Measurements from ENCODE around the gene CYREN.

Gene CYREN

DNA sequence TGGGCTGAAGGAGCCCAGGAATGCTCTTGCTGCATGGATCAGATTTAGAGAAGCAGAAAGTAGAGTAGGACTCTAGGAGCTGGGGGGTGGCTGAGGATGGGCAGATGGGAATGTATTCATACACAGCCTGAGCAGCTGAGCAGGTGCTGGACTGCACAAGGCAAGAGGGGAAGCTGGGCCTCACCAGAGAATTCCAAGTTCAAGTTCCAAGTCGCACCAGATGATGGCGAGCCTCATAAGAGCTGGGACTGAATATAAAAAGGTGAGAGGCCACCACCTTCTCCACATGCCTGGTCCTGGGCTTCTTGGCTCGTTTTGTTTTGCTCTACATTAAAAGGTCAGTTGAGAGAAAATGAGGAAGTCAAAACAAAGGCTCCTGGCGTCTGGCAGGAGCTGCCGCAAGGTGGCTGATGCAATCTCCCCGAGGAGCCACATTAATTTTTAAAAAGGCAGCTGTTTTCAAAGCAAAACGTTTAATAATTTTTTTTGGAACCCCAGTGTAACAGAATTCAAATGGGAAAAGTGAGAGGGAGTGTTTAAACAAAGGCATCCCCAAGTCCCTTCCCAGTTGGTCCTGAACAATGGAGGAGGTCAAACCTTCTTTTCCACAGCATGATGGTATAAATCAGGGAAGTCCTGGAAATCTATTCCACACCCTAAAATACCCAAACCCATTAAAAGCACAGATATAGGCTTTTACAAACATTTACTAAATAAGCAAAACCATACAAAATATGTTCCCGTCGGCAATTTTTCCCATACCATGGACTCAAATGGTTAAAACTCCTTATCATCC, 9.5 kb downstream of the CYREN start:
- Histone ChIP-seq H3K27ac (ENCODE audit: low read depth, low read length) (peak overlapping the region; percentile 75), H3K9me2 (replicated peaks; ENCODE audit: insufficient read depth, low read length) (no peaks in the 10 kb centered on the region), H3K4me3 (ENCODE audit: insufficient read depth, low read length, poor library complexity, severe bottlenecking) (peak overlapping the region; percentile 24), H3K9me3 (ENCODE audit: insufficient read depth, low read length) (no peaks in the 10 kb centered on the region; the same call in 1 of the 2 replicates), H3K36me3 (ENCODE audit: low read length) (peaks cover 3% of the 10 kb centered on the region; the same call in 1 of the 2 replicates), H3K27me3 (ENCODE audit: low read length) (no peaks in the 10 kb centered on the region), H3F3A (ENCODE audit: insufficient read depth) (peaks cover 3% of the 10 kb centered on the region; the same call in 1 of the 2 replicates), H4K20me1 (ENCODE audit: low read depth, low read length) (no peaks in the 10 kb centered on the region), H3K9ac (ENCODE audit: low read length) (peak overlapping the region; percentile 49), H3K79me2 (ENCODE audit: insufficient read depth, low read length) (no peaks in the 10 kb centered on the region), H3K4me2 (ENCODE audit: low read depth, low read length, poor library complexity, severe bottlenecking) (peak overlapping the region; percentile 53), H2AFZ (ENCODE audit: low read depth, low read length, severe bottlenecking) (peak overlapping the region; percentile 32)
- no peak for TF ChIP-seq EZH2phosphoT487 (conservative IDR thresholded peaks at IDR 0.05; ENCODE audit: low read length)
- TF ChIP-seq CTCF (IDR thresholded peaks at IDR 0.05; ENCODE audit: insufficient read depth, low read length, poor library complexity, severe bottlenecking) = no peak

DNA sequence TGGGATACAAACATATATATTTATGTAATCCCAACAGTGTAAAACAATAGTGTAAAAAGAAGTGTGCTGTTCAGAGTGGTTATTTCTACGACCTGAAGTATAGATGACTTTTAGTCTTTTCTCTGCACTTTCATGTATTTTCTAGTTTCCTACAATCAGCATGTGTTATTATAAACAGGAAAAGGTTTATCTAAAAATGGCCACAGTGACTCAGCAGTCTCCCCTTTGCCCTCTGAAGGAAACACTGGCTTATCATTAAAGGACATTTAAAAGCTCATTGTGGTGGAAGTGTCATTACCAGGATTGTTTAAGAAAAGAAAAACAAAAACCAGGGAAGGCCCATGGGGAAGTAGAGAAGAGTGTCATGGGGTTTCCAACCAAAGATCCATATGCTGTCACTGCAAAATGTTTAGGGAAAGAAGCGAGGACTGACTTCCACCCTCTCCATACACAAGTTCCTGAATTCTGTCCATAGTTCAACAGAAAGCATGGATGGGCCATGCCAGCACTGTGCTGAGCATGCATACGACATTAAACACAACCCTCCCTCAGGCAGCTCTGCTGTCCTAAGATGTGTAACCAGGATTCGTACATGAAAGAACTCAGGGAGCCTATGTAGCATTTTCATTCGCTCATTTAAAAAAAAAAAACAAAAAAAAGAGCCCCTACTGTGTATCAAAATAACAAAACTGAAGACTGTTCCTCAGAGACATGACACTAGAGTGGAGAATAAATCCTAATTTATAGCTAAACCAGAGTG, 10.2 kb downstream of the CYREN start:
- no peaks in the 10 kb centered on the region; the same call in 1 of the 2 replicates for H3K9me3 ChIP-seq (ENCODE audit: insufficient read depth, low read length)
- H2AFZ ChIP-seq (ENCODE audit: low read depth, low read length, severe bottlenecking) = peak overlapping the region; percentile 32
- peaks cover 3% of the 10 kb centered on the region; the same call in 1 of the 2 replicates for H3F3A ChIP-seq (ENCODE audit: insufficient read depth)
- H3K79me2 ChIP-seq (ENCODE audit: insufficient read depth, low read length) = no peaks in the 10 kb centered on the region
- peak overlapping the region; percentile 75 for H3K27ac ChIP-seq (ENCODE audit: low read depth, low read length)
- no peaks in the 10 kb centered on the region for H3K9me2 ChIP-seq (replicated peaks; ENCODE audit: insufficient read depth, low read length)
- H3K4me2 ChIP-seq (ENCODE audit: low read depth, low read length, poor library complexity, severe bottlenecking) = peak overlapping the region; percentile 53
- H3K36me3 ChIP-seq (ENCODE audit: low read length) = peaks cover 3% of the 10 kb centered on the region; the same call in 1 of the 2 replicates
- no peak for TF ChIP-seq EZH2phosphoT487 (conservative IDR thresholded peaks at IDR 0.05; ENCODE audit: low read length)
- H3K4me3 ChIP-seq (ENCODE audit: insufficient read depth, low read length, poor library complexity, severe bottlenecking) = peak overlapping the region; percentile 24
- H3K27me3 ChIP-seq (ENCODE audit: low read length) = no peaks in the 10 kb centered on the region
- no peaks in the 10 kb centered on the region for H4K20me1 ChIP-seq (ENCODE audit: low read depth, low read length)
- peak overlapping the region; percentile 49 for H3K9ac ChIP-seq (ENCODE audit: low read length)

GRCh38 chr7:135159359-135160085, 11.0 kb downstream of the CYREN start:
- no peaks in the 10 kb centered on the region; the same call in 1 of the 2 replicates for H3K9me3 ChIP-seq (ENCODE audit: insufficient read depth, low read length)
- peaks cover 3% of the 10 kb centered on the region; the same call in 1 of the 2 replicates for H3K36me3 ChIP-seq (ENCODE audit: low read length)
- H2AFZ ChIP-seq (ENCODE audit: low read depth, low read length, severe bottlenecking) = no peak overlapping the region
- TF ChIP-seq EZH2phosphoT487 (conservative IDR thresholded peaks at IDR 0.05; ENCODE audit: low read length) = no peak
- TF ChIP-seq CTCF (IDR thresholded peaks at IDR 0.05; ENCODE audit: insufficient read depth, low read length, poor library complexity, severe bottlenecking) = no peak
- no peaks in the 10 kb centered on the region for H3K9me2 ChIP-seq (replicated peaks; ENCODE audit: insufficient read depth, low read length)
- 0 out of 2 replicates have a peak overlapping the region, but pooled peaks have one; percentile 49 for H3K9ac ChIP-seq (ENCODE audit: low read length)
- no peaks in the 10 kb centered on the region for H3K79me2 ChIP-seq (ENCODE audit: insufficient read depth, low read length)
- no peaks in the 10 kb centered on the region for H3K27me3 ChIP-seq (ENCODE audit: low read length)
- H3K4me3 ChIP-seq (ENCODE audit: insufficient read depth, low read length, poor library complexity, severe bottlenecking) = no peak overlapping the region
- H4K20me1 ChIP-seq (ENCODE audit: low read depth, low read length) = no peaks in the 10 kb centered on the region
- peaks cover 3% of the 10 kb centered on the region; the same call in 1 of the 2 replicates for H3F3A ChIP-seq (ENCODE audit: insufficient read depth)
- H3K4me2 ChIP-seq (ENCODE audit: low read depth, low read length, poor library complexity, severe bottlenecking) = peak overlapping the region; percentile 53
- peak overlapping the region; percentile 75 for H3K27ac ChIP-seq (ENCODE audit: low read depth, low read length)
